Hematopoietic multipotent progenitor cell treated with erythropoietin and hydrocortisone succinate and interleukin-3 and kit ligand, for 6 days (in vitro differentiated cells): ENCODE measurements around the gene KCNE1.
"Not testable (repeated sequence)": the region's sequence is repeated elsewhere in the genome, so short reads cannot be mapped to it uniquely, and the experiment has no call there.

ENCODE experiments used
- DNase-seq: peaks from one replicate; pipeline ENCODE4 v3.0.0-alpha.2; 2015

KCNE1 gene

DNA sequence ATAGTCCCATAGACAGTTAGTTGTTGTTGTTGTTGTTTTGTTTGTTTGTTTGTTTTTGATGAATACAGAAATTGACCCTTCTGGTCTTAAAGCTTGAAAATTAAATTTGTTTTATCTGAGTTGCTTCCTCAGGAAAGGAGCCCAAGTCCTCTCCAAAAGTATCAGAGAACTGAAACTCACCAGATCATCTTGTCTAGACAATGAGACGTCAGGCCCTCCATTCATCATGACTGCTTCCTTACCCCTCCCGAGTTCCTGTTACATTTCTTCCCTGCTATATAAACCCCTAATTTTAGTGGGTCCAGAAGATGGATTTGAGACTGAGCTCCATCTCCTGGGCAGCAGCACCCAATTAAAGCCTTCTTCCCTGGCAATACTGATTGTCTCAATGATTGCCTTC is 105.3 kb downstream of the KCNE1 start:
- not testable (repeated sequence) for DNase-seq

DNA sequence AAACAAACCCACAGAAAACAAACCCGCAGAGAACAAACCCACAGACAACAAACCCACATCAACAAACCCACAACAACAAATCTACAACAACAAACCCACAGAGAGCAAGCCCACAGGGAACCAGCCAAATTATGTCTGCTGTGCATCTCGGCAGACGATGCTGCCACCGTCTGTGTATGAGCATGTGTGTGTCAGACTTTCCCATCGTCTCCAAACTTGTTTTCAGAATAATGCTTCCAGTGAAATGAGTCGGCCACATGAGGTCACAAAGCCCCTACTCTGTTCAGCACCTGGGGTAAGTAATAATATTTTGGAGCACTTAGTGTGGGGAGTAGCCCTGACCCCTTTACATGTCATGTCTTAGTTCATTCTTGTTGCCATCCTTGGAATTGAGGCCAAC is 105.9 kb downstream of the KCNE1 start:
- DNase-seq: not testable (repeated sequence)

GRCh38 chr21:34405686-34406085 is 106.3 kb downstream of the KCNE1 start:
- DNase-seq: not testable (repeated sequence)

- DNase-seq: not testable (repeated sequence)
Measured at GRCh38 chr21:34404742-34405141, 107.3 kb downstream of the KCNE1 start.

DNA sequence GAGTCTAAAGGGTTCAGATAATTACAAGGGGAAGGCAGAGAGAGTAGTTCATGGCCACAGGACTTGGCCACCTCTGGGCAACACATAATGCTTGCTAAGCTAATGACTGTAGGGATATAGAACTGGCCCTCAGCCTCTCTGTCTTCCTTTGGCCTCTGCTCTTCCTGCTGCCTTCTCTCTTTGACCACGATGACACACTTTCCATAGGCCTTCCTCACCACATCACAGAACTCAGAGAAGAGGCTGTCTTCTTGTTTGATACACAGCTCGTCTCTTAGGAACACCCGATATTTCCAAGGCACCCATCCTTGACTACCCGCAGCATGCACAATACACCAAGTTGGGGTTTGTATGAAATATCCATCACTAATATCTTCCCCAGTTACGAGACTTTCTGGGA is 111.5 kb downstream of the KCNE1 start:
- not testable (repeated sequence) for DNase-seq
